T follicular helper cell (primary cell): ENCODE results near the gene RAB3IL1.
"Not testable (repeated sequence)": the region's sequence is repeated elsewhere in the genome, so short reads cannot be mapped to it uniquely, and the experiment has no call there.

Source experiments
- DNase-seq: peaks from one replicate; pipeline ENCODE4 v3.0.0-alpha.2; 2020; ENCODE audit warnings: low read depth

Gene RAB3IL1

GRCh38 chr11:61886643-61887042 lies 30.7 kb downstream of the RAB3IL1 start:
- no peak for DNase-seq

- no peak for DNase-seq
Observed at GRCh38 chr11:61885784-61886580, 31.4 kb downstream of the RAB3IL1 start.

GRCh38 chr11:61885166-61885778 lies 32.1 kb downstream of the RAB3IL1 start:
- no peak for DNase-seq

- no peak for DNase-seq
Observed at GRCh38 chr11:61883947-61884346, 33.4 kb downstream of the RAB3IL1 start.

- DNase-seq, result no peak
Observed at GRCh38 chr11:61883327-61883726, 34.0 kb downstream of the RAB3IL1 start.

DNA sequence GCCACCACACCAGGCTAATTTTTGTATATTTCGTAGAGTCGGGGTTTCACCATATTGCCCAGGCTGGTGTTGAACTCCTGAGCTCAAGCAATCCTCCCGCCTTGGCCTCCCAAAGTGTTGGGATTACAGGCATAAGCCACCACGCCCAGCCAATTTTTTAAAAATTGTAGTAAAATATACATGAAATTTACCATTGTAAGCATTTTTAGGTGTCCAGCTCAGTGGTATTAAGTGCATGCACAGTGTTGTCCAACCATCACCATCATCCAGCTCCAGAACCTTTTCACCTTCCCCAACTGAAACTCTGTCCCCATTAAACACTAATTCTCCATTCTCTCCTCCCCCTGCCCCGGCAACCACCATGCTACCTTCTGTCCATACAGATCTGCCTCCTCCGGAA lies 34.5 kb downstream of the RAB3IL1 start:
- DNase-seq, result no peak

DNA sequence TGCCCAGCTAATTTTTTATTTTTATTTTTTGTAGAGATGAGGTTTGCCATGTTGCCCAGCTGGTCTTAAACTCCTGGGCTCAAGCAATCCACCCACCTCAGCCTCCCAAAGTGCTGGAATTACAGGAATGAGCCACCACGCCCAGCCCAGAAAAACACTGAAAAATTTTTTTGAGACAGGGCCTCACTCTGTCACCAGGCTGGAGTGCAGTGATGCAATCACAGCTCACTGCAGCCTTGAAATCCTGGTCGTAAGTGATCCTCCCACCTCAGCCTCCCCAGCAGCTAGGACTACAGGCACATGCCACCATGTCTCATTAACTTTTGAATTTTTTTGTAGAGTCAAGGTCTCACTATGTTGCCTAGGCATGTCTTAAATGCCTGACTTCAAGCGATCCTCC lies 35.1 kb downstream of the RAB3IL1 start:
- not testable (repeated sequence) for DNase-seq

- DNase-seq, result no peak
Observed at GRCh38 chr11:61881397-61881796, 36.0 kb downstream of the RAB3IL1 start.

DNA sequence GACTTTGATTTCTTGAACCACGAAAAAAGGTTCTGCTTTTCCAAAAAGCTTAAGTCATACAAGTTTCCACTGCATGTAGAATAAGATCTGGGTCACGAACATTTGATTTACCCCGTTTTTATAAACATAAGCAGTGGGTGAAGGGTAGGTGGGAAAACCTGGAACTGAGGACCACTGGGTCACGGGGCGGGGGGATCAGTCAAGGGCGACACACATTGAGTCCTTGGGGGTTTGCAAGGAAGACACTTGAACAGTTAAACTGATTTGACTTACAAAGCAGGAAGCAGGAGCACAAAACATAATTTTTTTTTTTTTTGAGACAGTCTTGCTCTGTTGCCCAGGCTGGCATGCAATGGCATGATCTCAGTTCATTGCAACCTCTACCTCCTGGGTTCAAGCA lies 36.9 kb downstream of the RAB3IL1 start:
- DNase-seq, result no peak

- no peak for DNase-seq
Observed at GRCh38 chr11:61880031-61880430, 37.3 kb downstream of the RAB3IL1 start.

DNA sequence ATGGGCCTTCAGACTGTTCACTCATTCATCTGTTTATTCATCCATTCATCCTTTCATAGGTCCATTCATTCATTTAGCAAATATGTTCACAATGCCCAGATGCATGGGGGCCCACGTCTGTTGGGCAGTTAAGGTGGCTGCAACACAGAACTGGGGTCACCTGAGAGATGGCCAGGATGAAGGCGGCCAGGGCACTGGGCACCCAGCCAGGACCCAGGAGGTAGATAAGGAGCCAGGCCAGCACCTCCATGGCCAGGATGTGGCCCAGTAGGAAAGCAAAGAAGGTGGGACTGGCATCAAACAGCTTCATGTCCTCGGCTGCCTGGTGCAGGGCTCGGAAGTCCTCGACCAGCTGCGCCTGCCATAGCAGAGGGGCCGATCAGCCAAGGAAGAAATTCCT lies 38.2 kb downstream of the RAB3IL1 start:
- no peak for DNase-seq

GRCh38 chr11:61875698-61876097 lies 41.7 kb downstream of the RAB3IL1 start:
- no peak for DNase-seq

DNA sequence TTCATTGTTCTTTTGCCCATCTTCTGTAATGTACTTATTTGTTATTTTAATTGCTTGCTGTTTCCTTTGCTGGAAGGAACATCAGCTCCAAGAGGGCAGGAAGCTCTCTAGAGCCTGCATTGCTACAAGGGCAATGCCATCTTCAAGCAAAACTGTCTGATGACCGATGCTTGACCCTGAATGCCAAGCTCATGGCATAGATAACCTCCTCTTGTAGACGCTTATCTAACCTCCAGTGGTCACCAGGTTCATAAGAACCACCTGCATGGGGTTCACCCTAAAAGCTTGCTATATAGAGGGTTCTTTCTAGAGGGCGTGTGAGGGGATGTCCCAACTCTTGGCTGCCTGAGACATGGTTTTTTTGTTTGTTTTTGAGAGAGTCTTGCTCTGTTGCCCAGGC lies 42.5 kb downstream of the RAB3IL1 start:
- DNase-seq, result no peak

GRCh38 chr11:61874377-61874809 lies 43.0 kb downstream of the RAB3IL1 start:
- DNase-seq, result no peak

DNA sequence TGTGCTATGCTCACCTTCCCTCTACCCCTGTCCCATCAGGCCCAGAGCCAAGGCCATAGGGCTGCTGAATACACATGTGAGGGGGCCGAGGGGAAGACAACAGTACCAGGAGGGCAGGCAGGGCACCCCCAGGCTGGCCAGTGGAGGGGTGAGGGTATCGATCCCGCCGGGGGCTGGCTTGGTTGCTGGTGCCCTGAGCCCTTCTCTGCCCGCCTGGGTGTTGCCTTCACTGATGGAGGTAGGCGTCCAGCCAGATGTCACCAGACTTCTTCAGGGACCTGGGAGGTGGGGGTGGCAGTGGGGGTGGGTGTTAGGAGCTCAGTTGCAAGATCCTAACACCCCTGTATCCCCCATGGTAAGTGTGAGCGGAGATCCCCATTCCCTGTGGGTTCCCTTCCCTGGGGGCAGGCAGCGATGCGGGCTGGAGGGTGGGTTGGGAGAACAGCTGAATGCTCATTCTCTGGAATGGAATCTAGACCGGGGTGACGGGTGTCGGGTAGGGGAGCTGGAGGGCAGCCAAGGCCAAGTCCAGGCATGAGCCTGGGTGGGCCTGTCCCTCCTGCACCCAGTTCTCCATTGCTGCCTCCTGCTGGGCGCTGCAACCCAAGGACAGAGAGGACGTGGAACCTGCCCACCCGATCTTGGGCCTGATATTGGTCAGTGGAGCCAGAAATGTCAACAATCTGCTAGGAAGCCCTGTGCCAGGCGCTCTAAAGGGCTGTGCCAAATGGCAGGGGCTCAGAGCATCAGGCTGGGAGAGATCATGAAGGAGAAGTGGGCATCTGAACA lies 43.6 kb downstream of the RAB3IL1 start:
- DNase-seq, result no peak

GRCh38 chr11:61872935-61873565 lies 44.3 kb downstream of the RAB3IL1 start:
- no peak for DNase-seq

DNA sequence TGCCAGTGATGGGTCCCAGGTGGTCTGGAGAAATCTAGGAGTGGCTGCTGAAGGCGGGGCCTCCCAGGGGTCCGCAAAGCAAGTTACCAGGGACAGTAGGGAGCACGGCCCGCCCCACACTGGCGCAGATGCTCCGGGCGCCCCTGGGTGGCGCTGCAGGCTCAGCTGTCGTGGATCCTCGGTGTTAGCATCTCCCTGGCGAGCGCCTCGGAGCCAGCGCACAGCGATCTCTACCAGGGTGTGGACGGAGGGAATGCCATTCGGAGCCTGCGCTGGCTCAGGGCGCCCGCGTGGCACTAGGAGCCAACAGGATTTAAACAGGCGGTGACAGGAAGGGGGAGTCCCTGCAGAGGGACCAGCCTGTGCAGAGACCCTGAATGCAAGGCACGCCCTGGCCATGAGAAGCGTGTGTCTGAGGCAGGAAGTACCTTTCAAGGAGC lies 46.2 kb downstream of the RAB3IL1 start:
- DNase-seq, result peak; percentile 51

GRCh38 chr11:61870541-61871031 lies 46.8 kb downstream of the RAB3IL1 start:
- no peak for DNase-seq

GRCh38 chr11:61869708-61870451 lies 47.5 kb downstream of the RAB3IL1 start:
- DNase-seq, result no peak

- DNase-seq, result no peak
Observed at GRCh38 chr11:61869429-61869707, 48.0 kb downstream of the RAB3IL1 start.

DNA sequence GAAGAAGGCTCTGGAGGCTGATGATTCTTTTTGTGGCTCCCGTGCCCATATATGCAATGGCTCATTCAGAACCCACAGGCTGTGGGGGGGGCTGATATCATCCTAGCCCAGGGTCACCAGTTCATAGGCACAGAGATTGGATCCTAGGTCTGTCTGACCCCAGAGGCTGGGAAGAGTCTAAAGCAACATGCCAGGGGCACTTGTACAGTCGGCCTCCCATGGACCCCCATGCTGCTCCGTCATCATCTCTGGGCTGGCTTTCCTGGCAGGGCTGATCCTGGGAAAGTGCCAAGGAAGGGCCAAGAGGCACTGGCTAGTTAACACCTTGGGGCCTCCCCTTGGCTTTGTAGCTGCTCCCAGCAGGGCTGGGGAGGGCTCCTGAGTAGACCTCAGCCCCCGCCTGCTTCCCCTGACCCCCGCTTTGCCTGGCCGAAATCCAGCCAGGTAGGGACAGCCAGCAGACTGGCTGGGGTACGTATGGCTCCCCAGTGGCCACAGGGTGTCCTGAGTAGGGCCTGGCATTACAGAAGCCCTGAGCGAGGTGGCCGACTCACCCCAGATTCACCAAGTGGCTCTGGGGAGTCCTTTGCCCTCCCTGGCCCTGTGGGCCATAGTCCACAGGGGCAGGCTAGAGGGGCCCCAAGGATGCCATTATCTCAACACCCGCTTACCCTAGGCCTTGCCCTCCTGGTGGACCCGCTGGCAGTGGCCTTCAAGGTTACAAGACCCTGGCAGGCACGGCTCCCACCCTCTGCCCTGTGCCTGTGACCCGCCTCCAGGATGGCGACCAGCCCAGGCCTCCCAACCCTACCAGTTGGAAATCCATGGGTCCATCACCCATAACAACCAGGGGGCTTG lies 48.6 kb downstream of the RAB3IL1 start:
- DNase-seq, result no peak
